IPS-15b (cell line): ENCODE measurements around the gene KLK1.

Experiments used
- H3K27me3 ChIP-seq: one replicate; pipeline ENCODE4 v1.6.1; 2013; ENCODE audit warnings: low read length; ENCODE audit not compliant: control insufficient read depth, insufficient read depth
- H3K36me3 ChIP-seq: one replicate; pipeline ENCODE4 v1.6.1; 2013; ENCODE audit warnings: low read length; ENCODE audit not compliant: control insufficient read depth, insufficient read depth
- H3K4me1 ChIP-seq: one replicate; pipeline ENCODE4 v1.6.1; 2013; ENCODE audit warnings: mild to moderate bottlenecking, low read length; ENCODE audit not compliant: control insufficient read depth, insufficient read depth
- H3K4me3 ChIP-seq: one replicate; pipeline ENCODE4 v1.5.1; 2013; ENCODE audit warnings: low read depth, low read length
- H3K9ac ChIP-seq: one replicate; pipeline ENCODE4 v1.6.1; 2013; ENCODE audit warnings: low read depth, mild to moderate bottlenecking, low read length
- H3K9me3 ChIP-seq: one replicate; pipeline ENCODE4 v1.6.1; 2013; ENCODE audit warnings: mild to moderate bottlenecking, low read length; ENCODE audit not compliant: control insufficient read depth, insufficient read depth

The KLK1 gene

GRCh38 chr19:50835103-50835784 lies 11.7 kb upstream of the KLK1 start:
- Histone ChIP-seq H3K9me3 (no peaks in the 10 kb centered on the region), H3K4me1 (no peaks in the 10 kb centered on the region), H3K9ac (no peak overlapping the region), H3K36me3 (no peaks in the 10 kb centered on the region), H3K27me3 (peaks cover 48% of the 10 kb centered on the region), H3K4me3 (peak overlapping the region; percentile 87)

DNA sequence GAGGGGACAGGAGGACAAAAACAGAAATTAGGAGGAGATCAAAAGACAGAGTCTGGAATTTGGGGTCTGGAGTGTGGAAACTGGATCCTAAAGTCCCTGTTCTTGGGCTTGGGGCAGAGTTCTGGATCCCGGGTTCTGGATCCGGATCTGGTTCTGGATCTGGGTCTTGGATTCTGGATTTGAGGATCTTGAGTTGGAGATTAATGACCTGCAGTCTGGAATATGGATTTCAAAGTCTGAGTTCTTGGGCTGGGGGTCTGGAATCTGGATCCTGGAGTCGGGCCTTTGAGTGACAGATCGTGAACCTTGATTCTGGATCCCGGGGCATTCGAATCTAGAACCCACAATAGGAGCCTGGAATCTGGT lies 10.2 kb upstream of the KLK1 start:
- Histone ChIP-seq H3K9ac (no peak overlapping the region), H3K4me1 (no peaks in the 10 kb centered on the region), H3K36me3 (no peaks in the 10 kb centered on the region), H3K9me3 (no peaks in the 10 kb centered on the region), H3K27me3 (peaks cover 43% of the 10 kb centered on the region), H3K4me3 (no peak overlapping the region)

DNA sequence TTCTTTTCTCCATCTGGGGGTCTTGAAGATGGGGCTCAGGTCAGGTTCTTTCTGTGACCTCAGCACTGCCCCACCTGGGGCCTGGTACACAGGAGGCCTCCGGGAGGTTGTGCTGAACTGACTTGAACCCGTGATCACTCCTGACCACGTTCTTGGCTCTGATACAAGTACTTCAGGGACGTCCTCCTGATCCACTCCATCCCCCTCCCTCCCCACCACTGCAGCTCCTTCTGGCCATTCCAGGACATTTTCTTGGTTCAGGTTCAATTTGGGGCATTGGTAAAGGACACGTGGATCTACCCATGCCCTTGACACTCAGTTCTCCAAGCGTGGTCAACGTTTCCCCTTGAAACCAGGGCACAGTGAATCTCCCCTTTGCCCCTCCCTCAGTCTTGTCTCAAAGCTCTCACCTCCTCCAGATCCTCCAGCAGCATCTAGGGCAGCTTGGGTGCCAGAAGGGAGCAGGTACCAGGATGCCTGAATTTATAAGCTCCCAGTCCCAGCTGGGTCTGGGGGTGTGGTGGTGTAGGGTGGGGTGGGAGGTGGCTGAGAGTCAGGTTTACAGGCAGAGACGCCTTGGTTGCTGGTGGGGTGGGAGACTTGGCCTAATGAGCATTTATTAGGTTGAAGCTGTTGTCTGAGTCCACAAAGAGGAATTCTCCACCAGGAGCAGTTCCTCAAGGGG lies 9.7 kb upstream of the KLK1 start, which contains the start of gene KLK15:
Gene KLK15, minus strand, starts transcription at position 458 of the 685 bp plus-strand sequence. CDS start 2,082 bp downstream, outside the sequence.
- Histone ChIP-seq H3K9me3 (no peaks in the 10 kb centered on the region), H3K9ac (no peak within 1 kb of the TSS), H3K4me3 (no peak within 1 kb of the TSS), H3K4me1 (no peaks in the 10 kb centered on the region), H3K36me3 (no peaks in the 10 kb centered on the region), H3K27me3 (peaks cover 43% of the 10 kb centered on the region)

GRCh38 chr19:50832666-50833065 lies 9.1 kb upstream of the KLK1 start:
- H3K4me3 ChIP-seq = no peak overlapping the region
- no peaks in the 10 kb centered on the region for H3K4me1 ChIP-seq
- H3K9me3 ChIP-seq = no peaks in the 10 kb centered on the region
- no peaks in the 10 kb centered on the region for H3K36me3 ChIP-seq
- no peak overlapping the region for H3K9ac ChIP-seq
- peaks cover 42% of the 10 kb centered on the region for H3K27me3 ChIP-seq

DNA sequence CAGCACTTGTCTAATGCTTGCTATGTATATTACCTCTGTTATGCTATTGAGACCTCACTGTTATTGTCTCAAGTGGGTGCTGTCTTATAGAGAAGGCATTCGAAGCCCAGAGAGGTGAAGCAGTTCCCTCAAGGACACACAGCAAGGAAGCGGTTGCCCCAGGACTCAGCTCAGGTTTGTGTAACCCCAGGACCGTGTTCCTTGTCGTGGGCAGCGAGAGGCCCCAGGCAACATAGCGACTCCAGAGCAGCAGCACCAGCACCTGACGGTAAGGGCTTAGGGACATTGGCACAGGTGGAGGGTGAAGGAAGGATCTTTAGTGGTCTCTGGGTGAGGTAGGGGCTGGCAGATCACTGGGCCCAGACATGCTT lies 7.4 kb upstream of the KLK1 start:
- peaks cover 31% of the 10 kb centered on the region for H3K27me3 ChIP-seq
- no peaks in the 10 kb centered on the region for H3K36me3 ChIP-seq
- no peak overlapping the region for H3K4me3 ChIP-seq
- H3K4me1 ChIP-seq = no peaks in the 10 kb centered on the region
- H3K9ac ChIP-seq = no peak overlapping the region
- no peaks in the 10 kb centered on the region for H3K9me3 ChIP-seq

DNA sequence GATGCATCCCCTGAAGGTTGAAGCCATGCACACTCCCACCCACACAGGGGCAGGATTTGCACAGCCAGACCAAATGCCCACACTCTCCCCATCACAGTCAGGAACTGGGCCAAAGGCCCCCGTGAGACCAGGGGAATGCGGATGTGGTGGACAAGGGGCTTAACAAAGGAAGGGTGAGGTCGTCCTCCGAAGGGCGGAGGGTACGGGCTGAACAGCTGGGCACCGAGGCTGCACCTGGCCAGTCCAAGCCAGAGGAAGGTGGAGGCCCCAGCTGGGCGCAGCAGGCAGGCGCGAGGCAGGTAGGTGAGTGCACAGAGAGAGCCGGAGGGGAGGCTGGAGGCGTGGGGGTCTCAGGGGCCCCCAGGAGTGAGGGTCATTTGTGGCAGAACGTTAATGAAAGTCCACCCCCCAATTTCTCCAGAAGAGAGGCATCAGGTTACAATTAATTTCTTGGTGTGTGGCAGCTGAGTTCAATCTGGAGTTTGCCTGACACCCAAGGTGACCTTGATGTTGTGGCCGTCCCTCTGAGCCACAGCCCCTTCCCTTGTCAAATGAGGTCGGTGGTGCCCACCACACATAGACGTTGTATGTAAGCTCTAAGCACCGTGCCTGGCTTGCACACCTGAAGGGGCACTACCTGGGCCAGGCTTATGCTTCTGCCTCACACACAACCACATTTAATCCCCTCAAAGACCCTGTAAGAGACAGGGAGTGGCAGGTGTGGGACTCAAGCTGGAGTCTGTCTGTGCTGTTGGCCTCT lies 6.9 kb upstream of the KLK1 start:
- H3K36me3 ChIP-seq = no peaks in the 10 kb centered on the region
- no peak overlapping the region for H3K4me3 ChIP-seq
- no peak overlapping the region for H3K9ac ChIP-seq
- no peaks in the 10 kb centered on the region for H3K4me1 ChIP-seq
- peaks cover 28% of the 10 kb centered on the region for H3K27me3 ChIP-seq
- no peaks in the 10 kb centered on the region for H3K9me3 ChIP-seq

DNA sequence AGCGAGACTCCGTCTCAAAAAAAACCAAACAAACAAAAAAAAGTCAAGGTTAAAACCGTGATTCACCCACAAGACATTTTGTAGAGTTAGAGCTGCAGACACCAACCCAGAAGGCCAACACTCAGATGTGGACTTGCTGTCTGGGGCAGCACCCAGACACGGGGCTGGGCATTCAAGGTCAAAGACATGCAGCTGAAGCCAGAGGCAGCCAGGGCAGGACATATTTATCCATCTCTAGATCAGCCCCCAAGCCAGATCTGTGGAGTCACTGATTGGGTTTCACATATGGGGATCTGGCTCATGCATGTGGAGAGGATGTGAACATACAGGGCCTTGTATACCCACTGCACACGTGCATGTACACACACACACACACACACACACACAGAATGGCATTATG lies 6.2 kb upstream of the KLK1 start:
- Histone ChIP-seq H3K9me3 (no peaks in the 10 kb centered on the region), H3K9ac (no peak overlapping the region), H3K4me1 (no peaks in the 10 kb centered on the region), H3K27me3 (peaks cover 22% of the 10 kb centered on the region), H3K36me3 (no peaks in the 10 kb centered on the region), H3K4me3 (no peak overlapping the region)

DNA sequence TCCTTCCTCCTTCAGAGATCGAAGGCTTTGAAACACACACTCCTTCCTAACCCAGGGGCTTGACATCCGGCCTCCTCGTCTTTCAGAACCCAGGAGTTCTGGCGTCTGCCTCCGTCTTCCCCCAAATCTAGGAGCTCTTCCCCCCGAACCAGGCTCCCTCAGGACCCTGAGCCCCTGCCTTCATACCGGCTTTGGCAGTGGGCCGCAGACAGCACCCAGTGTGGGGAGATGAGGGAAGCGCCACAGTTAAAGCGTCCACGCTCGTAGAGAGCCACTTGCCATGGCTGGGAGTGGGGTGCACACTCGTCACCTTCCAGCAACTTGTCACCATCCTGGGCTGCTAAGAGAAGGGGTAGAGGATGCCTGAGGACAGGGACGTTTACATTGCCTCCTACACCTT lies 3.9 kb upstream of the KLK1 start:
- Histone ChIP-seq H3K27me3 (peaks cover 13% of the 10 kb centered on the region), H3K4me1 (no peaks in the 10 kb centered on the region), H3K36me3 (no peaks in the 10 kb centered on the region), H3K9me3 (no peaks in the 10 kb centered on the region), H3K4me3 (no peak overlapping the region), H3K9ac (no peak overlapping the region)

GRCh38 chr19:50826492-50827240 lies 3.1 kb upstream of the KLK1 start:
- H3K4me1 ChIP-seq = peaks cover under 1% of the 10 kb centered on the region
- H3K27me3 ChIP-seq = peaks cover 21% of the 10 kb centered on the region
- H3K9me3 ChIP-seq = no peaks in the 10 kb centered on the region
- H3K9ac ChIP-seq = no peak overlapping the region
- no peaks in the 10 kb centered on the region for H3K36me3 ChIP-seq
- H3K4me3 ChIP-seq = no peak overlapping the region

DNA sequence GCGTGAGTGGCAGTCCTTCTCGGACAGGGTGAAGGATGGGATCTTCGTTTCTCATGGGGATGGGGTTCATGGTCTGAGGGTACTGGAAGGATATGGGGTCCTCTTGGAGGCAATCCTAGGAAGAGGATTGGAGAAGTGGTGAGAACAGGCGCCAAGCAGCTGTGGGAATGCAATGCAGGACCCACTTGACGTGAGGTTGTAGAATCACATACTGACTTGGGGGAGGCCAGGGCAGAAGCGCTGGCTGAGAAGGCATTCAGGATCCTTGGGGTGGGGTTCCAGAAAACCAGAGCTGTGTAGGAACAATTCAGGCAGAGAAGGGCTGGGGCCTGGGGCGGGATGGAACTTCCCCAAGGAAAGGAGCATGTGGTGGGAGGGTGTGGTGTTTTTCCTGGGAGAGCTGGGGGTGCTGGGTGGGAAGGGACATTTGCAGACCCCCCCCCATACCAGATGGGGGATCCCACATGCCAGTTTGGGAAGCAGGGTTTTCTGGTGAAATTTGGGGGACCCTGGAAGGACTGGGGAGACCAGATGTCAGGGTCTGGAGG lies 852 bp downstream of the KLK1 start:
- peaks cover 47% of the 10 kb centered on the region for H3K27me3 ChIP-seq

DNA sequence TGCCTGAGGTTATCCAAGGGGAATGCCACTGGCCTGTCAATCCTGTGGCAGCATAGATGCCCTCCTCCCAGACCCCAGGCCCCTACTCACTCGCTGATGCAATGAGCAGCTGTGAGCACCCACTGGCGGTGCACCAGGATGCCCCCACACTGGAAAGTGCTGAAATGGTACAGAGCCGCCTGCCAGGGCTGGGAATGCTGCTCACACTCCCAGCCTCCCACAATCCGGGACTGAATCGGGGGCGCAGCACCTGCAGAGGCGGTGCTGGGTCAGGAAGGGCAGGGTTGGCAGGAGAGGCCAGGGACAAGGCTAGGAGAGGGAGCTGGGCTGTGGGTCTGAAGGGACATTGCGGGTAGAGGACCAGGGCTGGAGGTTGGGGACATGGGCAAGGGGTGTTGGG lies 2.0 kb downstream of the KLK1 start:
- peaks cover 49% of the 10 kb centered on the region for H3K27me3 ChIP-seq
- H3K4me3 ChIP-seq = no peak overlapping the region
- H3K9me3 ChIP-seq = no peaks in the 10 kb centered on the region
- peaks cover 18% of the 10 kb centered on the region for H3K4me1 ChIP-seq
- no peaks in the 10 kb centered on the region for H3K36me3 ChIP-seq
- no peak overlapping the region for H3K9ac ChIP-seq

More for the DNA sequence above, 852 bp downstream of the KLK1 start:
- Histone ChIP-seq H3K4me3 (no peak overlapping the region), H3K36me3 (no peaks in the 10 kb centered on the region), H3K9me3 (no peaks in the 10 kb centered on the region), H3K4me1 (peaks cover 15% of the 10 kb centered on the region), H3K9ac (no peak overlapping the region)
